H1 (cell line): ENCODE data around the gene ADPGK. TPM values are rescaled to one million over a fixed set of nuclear protein-coding genes. Genes with fewer than 3 reads are reported as not detected.

ENCODE experiments used
- ATF2 ChIP-seq: IDR thresholded peaks from 2 replicates; pipeline ENCODE4 v1.6.1; 2012; ENCODE audit warnings: low read length, inconsistent platforms
- CHD1 ChIP-seq: IDR thresholded peaks from 2 replicates; pipeline ENCODE4 v1.6.1; 2012; ENCODE audit warnings: low read depth, low read length, improper control_type of control experiment
- CREB1 ChIP-seq: IDR thresholded peaks from 2 replicates; pipeline ENCODE4 v1.6.1; 2012; ENCODE audit warnings: inconsistent platforms
- FOSL1 ChIP-seq: IDR thresholded peaks from 2 replicates; pipeline ENCODE4 v1.6.1; 2011; ENCODE audit warnings: mild to moderate bottlenecking, low read depth, low read length, moderate library complexity; ENCODE audit not compliant: insufficient read depth
- HDAC2 ChIP-seq, 2 experiments: fragments of 300-600 bp in 1 of 2; sonication (generic) in 1 of 2; IDR thresholded peaks; 2 replicates each; pipeline ENCODE4 v1.6.1; 2011 to 2012; ENCODE audit warnings: low read depth in 2 of 2, low read length in 2 of 2, mild to moderate bottlenecking in 2 of 2, moderate library complexity in 2 of 2, borderline replicate concordance in 1 of 2, inconsistent platforms in 1 of 2
- ZNF274 ChIP-seq: IDR thresholded peaks from 2 replicates; pipeline ENCODE4 v1.7.0; 2012; ENCODE audit warnings: low read length, borderline replicate concordance; ENCODE audit errors: extremely low read depth
- polyA plus RNA-seq, 7 experiments: library from polyadenylated mRNA; depleted of rRNA in 3 of 7; stranded (reverse) in 5 of 7; unstranded in 2 of 7; fragments of >200 nt in 5 of 7; fragments of 200-250 nt in 2 of 7; gene quantifications; 1 replicate in 5 of 7; 2 replicates in 1 of 7; 4 replicates in 1 of 7; pipeline versions ENCODE4 v1.2.1 to v1.2.3, GENCODE V29; 2011 to 2013; ENCODE audit warnings: missing spikeins in 2 of 7, mixed read lengths in 2 of 7
- total RNA-seq: library from RNA; stranded (reverse); fragmentation: NEBNext Ultra II Directional; extraction: Animal tissue kit (Norgen Biotek cat#: 25700); gene quantifications from 2 replicates; pipeline ENCODE4 v1.2.1, GENCODE V29; 2021

Gene ADPGK
- total and polyA plus RNA-seq, 2 of the 8 experiments (the other 6 are each of a cell fraction or from before 2014, with no cell fraction given), result 32.2 to 38.2 TPM

GRCh38 chr15:72733941-72734738, 49.4 kb downstream of the ADPGK start (continued):
- TF ChIP-seq FOSL1 (no peak), HDAC2 (IDR thresholded peaks at IDR 0.05; ENCODE audit: borderline replicate concordance in 1 of 2, low read depth in 2 of 2, low read length in 2 of 2) (no peak), ZNF274 (no peak), CHD1 (no peak), ATF2 (no peak), CREB1 (no peak)
